HuH-7.5 (cell line): Measurements from ENCODE around the gene NLK.
"Not testable (repeated sequence)": the region's sequence is repeated elsewhere in the genome, so short reads cannot be mapped to it uniquely, and the experiment has no call there.

ENCODE experiments used
- DNase-seq: peaks from one replicate; pipeline ENCODE4 v3.0.0; 2011; ENCODE audit warnings: low spot score

Gene NLK

GRCh38 chr17:28159004-28159403 is 116.5 kb downstream of the NLK start:
- DNase-seq: no peak

DNA sequence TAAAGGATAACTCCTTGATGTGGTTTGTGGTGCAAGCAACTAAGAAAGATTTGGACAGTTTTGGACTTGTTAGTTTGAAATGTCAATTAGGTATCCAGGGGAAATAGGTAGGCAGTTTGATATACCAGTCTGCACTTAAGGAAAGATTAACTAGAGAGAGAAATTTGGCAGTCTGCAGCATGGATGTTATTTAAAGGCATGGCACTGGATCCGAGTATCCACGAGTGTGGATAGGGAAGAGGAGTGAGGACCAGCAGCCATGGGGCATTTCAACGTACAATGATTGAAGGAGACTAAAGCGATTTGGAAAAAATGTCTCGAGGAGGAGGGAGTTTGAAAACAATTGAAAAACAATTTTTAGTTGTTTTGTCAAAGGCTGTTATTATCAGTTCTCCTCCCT is 117.4 kb downstream of the NLK start:
- DNase-seq: no peak

- no peak for DNase-seq
Observed at GRCh38 chr17:28160610-28161009, 118.1 kb downstream of the NLK start.

DNA sequence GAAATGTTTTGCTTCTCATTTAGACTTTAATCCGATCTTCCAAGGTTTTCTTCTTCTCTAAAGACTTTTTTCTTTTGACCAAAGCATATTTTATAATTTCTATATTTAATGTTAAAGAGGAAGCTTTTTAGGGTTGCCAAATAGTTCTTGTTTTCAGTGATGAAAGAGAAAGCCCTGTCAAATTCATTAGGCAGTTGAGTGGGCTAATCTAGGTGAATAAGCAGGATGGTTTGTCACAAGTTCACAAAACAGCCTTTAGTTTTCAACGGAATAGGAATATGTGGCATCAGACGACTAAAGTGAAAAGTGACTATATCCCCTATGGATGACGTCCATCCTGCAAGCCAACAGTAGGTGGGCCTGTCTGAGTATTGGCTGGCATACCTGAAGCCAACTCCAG is 118.8 kb downstream of the NLK start:
- DNase-seq: no peak

DNA sequence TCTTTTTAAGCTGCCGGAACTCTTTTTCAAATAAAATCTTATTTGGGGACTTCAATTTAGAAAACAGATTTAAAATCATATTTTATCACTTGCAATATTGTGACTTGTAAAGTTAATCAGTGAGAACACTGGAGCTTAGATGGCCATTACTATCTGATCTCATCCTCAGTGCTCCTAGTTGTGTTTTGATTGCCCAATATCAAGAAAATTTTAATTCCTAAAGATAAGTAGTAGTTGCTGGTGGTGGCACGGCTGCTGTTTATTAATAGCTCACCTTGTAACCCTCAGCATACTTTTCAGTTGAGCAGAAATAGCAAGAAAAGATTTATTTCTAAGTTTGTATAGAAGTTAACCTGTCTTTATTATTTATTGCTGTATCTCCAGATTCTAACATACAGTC is 124.0 kb downstream of the NLK start:
- no peak for DNase-seq

DNA sequence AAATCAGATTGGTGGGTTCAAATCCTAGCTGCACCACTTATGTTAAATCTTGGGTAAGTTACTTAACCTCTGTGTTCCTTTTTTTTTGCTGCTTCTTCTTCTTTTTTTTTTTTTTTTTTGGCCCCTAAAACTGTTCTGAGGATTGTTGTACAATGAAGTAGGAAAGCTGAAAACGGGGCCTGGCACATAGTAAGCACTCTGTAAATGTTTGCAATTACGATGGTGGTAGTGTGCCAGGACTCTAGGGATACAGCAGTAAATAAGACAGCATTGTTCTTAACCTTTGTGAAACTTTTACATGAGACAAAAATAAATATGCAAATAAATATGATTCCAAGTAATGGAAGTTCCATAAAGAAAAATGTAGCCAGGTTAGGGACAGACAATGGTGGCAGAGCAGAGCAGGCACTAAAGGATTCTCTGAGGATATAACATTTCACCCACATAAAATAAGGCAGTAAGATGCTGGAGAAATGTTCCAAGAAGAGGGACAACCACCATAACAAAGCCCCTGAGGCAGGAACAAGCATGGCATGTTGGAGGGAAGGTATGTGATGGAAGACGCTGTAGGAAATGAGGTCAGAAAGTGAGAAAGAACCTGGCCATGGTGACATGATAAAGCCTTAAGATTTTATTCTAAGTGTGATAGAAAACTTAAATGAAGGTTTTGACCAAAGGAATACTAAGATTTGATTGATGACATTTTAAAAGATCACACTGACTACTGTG is 127.3 kb downstream of the NLK start:
- no peak for DNase-seq

- DNase-seq: no peak
Observed at GRCh38 chr17:28170771-28171170, 128.3 kb downstream of the NLK start.

- DNase-seq: no peak
Observed at GRCh38 chr17:28173031-28173561, 130.6 kb downstream of the NLK start.

GRCh38 chr17:28173801-28174200 is 131.3 kb downstream of the NLK start:
- no peak for DNase-seq

DNA sequence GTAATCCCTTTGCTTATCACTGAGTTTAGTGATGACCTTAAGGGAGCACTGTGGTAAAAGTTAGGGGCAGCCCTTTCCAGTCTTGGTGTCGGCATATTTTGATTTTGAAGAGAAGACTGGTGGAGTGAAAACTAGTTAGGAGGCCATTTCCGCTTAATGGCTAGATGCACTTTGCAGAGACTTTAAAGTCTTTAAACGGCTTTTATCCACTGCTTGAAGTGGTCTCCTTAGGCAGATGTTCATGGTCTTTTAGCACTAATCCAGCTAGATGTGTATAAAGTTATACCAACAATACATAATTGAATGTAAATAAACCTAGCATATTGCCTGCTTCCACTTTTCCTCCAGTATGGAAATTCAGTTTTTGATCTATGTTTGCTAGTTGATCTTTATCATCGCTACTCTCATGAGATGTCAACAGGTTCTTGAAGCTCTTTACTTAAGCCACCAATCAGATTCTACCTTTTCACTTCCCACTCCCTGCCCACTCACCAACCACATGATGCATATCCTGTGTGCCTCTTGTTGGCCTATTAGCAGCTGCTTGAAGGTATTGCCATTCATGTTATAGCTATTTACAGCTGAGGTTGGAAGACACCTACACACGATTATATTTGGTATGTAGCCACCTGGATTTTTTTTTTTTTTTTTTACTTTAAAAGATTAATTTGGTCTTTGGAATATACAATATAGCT is 132.0 kb downstream of the NLK start:
- no peak for DNase-seq

DNA sequence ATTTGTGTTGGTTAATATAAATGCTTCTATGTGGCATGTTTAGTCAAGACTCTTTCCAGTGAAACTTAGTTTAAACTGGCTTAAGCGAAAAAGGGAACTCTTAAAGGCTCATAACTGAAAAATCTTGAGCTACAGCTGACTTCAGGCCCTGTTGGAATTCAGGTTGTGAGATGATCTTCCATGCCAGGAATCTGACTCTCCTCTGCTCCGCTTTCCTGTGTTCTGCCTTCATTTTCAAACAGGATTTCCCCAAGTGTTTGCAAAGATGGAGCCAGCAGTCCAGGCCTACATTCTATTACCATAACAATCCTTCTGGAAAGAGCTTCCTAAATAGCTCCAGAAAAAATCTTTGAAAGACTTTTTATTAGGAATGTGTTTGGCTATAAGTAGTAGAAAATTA is 134.9 kb downstream of the NLK start:
- DNase-seq: no peak

- DNase-seq: no peak
Observed at GRCh38 chr17:28178800-28179199, 136.3 kb downstream of the NLK start.

DNA sequence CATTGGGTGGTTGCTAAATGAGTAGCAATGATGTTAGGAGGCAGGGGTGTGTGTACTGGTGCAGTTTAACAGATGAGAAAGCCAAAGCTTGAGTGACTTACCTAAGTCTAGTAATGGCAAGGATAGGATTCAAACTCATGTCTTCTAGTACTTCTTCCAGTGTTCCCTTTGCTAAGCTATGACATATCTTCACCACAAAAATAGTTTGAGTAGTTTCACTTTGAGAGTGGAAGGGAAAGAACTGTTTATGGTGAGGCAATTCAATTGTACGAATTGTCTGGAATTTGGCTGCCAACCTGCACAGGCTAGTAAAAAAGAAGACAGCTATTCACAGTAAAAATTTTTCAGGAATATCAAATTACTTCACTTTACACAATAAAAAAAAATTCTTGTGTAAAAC is 138.0 kb downstream of the NLK start:
- no peak for DNase-seq

GRCh38 chr17:28181568-28181967 is 139.1 kb downstream of the NLK start:
- no peak for DNase-seq

DNA sequence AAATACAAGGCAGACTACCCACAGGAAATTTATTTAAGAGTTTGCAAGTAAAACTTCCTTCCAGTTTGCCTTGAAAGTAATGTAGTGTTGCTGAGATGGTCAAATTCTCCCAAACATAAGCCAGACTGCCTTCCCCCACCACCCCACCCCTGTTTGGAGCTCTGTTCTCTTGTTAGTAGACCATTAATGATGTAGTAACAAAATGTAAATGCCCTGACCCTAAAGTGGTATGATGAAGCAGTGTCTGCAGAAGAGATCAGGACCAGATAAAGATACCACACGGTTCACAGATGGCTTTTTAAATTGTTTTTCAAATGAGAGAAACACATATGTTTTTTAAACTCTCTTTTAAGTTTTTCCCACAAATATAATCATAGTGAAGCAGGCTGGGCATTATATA is 140.1 kb downstream of the NLK start:
- no peak for DNase-seq

GRCh38 chr17:28185658-28186057 is 143.2 kb downstream of the NLK start:
- DNase-seq: no peak

DNA sequence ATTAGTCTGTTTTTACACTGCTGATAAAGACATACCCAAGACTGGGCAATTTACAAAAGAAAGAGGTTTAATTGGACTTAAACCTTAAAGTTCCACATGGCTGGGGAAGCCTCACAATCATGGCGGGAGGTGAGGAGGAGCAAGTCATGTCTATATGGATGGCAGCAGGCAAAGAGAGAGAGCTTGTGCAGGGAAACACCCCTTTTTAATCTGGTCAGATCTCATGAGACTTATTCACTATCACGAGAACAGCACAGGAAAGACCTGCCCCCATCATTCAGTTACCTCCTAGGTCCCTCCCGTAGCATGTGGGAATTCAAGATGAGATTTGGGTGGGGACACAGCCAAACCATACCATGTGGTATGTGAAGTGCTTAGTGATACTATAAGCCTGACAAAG is 144.0 kb downstream of the NLK start:
- not testable (repeated sequence) for DNase-seq

GRCh38 chr17:28187931-28188330 is 145.5 kb downstream of the NLK start:
- DNase-seq: no peak

DNA sequence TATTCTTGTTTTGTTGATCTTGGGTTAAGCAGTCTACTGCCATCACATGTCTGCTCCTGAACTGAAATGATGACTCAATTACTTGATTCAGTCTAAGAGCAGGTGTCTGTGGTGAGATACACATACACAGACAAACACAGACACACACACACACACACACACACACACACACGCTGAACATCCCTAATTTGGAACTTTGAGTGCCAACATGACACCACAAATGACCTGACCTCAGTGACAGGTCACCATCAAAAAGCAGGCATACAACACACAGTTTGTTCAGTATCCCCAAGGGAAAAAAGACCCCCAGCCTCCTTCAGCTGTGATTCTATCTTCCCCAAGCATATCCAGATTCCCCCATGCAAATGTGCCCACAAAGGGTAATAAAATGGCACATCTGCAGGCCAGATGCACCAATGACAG is 146.4 kb downstream of the NLK start:
- no peak for DNase-seq

DNA sequence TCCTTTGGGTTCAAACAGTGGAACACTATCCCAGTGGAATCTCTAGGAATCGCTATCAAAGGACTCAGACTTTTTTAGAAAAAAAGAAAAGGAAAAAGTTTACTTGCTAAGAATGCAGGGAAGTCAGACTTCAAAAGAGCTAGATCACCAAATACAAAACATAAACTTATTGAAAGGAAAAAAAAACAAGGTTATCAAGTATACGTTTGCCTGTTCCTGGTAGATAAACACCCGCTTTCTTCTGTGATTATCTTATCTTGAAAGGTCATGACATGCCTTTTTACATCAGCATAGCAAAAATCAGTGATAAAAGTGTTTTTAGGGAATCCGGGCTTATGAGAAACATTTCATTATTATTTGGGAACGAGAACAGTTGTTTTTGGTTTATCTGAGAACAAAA is 147.2 kb downstream of the NLK start:
- no peak for DNase-seq

- DNase-seq: no peak
Observed at GRCh38 chr17:28191018-28191417, 148.5 kb downstream of the NLK start.

GRCh38 chr17:28193241-28193640 is 150.8 kb downstream of the NLK start:
- no peak for DNase-seq

- no peak for DNase-seq
Observed at GRCh38 chr17:28194382-28194781, 151.9 kb downstream of the NLK start.

- no peak for DNase-seq
Observed at GRCh38 chr17:28196636-28197035, 154.2 kb downstream of the NLK start.
